Peyer's patch (tissue), 4 donors: ENCODE results near the gene MC5R.
A peak's percentile ranks its signal among the peaks of the same experiment; 100 is the strongest.

ENCODE experiments used
- CTCF ChIP-seq, 6 experiments: fragments of 450-650 bp in 4 of 6; fragments of 200-600 bp in 2 of 6; sonication (generic) in 1 of 6; IDR thresholded peaks; one replicate each; pipeline ENCODE4 v1.5.1; 2017 to 2019; ENCODE audit warnings: antibody characterized with exemption in 6 of 6, mild to moderate bottlenecking in 3 of 6, moderate library complexity in 1 of 6
- POLR2A ChIP-seq, 2 donors: fragments of 450-650 bp; IDR thresholded peaks; one replicate each; pipeline ENCODE4 v1.5.1; 2017; ENCODE audit warnings: antibody characterized with exemption in 2 of 2, mild to moderate bottlenecking in 2 of 2, moderate library complexity in 2 of 2

GRCh38 chr18:13811993-13812392 is 12.0 kb upstream of the MC5R start:
- peak in 1 of 6 experiments; percentile 27 for TF ChIP-seq CTCF (IDR thresholded peaks at IDR 0.05)
- no peak for TF ChIP-seq POLR2A (IDR thresholded peaks at IDR 0.05)
